HUES64 (cell line): ENCODE results near the gene TNS3.
"Not testable (repeated sequence)": the region's sequence is repeated elsewhere in the genome, so short reads cannot be mapped to it uniquely, and the experiment has no call there.

Source experiments
- H3K27ac ChIP-seq: 2 replicates; pipeline ENCODE4 v1.7.0; 2013; ENCODE audit warnings: low read depth, low read length, inconsistent platforms
- H3K27me3 ChIP-seq: 2 replicates; pipeline ENCODE4 v1.6.1; 2013; ENCODE audit warnings: mild to moderate bottlenecking, low read length; ENCODE audit not compliant: insufficient read depth
- H3K36me3 ChIP-seq: 2 replicates; pipeline ENCODE4 v1.6.1; 2013; ENCODE audit warnings: mild to moderate bottlenecking, low read length; ENCODE audit not compliant: insufficient read depth
- H3K4me1 ChIP-seq: 2 replicates; pipeline ENCODE4 v1.6.1; 2013; ENCODE audit warnings: mild to moderate bottlenecking, low read length, moderate library complexity; ENCODE audit not compliant: insufficient read depth
- H3K4me3 ChIP-seq: 2 replicates; pipeline ENCODE4 v1.5.1; 2013; ENCODE audit warnings: mild to moderate bottlenecking, low read length, moderate library complexity
- H3K9ac ChIP-seq: 2 replicates; pipeline ENCODE4 v1.6.1; 2013; ENCODE audit warnings: mild to moderate bottlenecking, low read depth, low read length
- H3K9me3 ChIP-seq: 2 replicates; pipeline ENCODE4 v1.6.1; 2013; ENCODE audit warnings: low read depth, low read length; ENCODE audit not compliant: insufficient read depth
- WGBS: fragments of 150-250, 120-280 bp; methylation state at CpG from one replicate; pipeline ENCODE4 v1.1.7; 2013; ENCODE audit warnings: missing lambda C conversion rate; 5-methylcytosine and 5-hydroxymethylcytosine counted together

TNS3 gene

DNA sequence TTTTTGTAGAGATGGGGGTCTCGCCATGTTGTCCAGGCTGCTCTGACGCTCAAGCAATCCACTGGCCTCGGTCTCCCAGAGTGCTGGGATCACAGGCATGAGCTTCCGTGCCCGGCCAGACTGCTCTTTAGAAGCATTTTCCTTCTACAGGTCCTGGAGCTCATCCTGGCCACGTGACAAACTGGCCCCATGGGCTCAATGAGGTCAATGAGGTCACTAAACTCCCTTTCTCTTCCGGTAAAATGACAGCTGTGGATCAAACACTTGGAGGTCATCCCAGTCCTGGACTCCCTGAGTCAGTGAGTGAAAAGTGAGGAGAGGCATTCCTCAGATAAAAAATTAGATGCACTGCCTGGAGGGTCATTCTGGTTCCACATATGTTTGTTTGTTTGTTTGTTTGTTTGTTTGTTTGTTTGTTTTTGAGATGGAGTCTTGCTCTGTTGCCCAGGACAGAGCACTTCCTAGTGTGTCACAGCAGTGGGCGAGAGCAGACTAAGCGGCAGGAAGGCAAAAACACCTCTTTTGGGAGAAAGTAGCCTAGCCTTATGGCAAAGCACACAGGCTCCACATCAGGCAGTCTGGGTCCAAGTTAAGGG, 134.9 kb downstream of the TNS3 start:
- Histone ChIP-seq H3K4me1 (peaks cover 4% of the 10 kb centered on the region; the same call in 1 of the 2 replicates), H3K9ac (no peak overlapping the region), H3K9me3 (no peaks in the 10 kb centered on the region), H3K27me3 (no peaks in the 10 kb centered on the region), H3K4me3 (no peak overlapping the region), H3K36me3 (no peaks in the 10 kb centered on the region), H3K27ac (no peak overlapping the region)
- WGBS = 92% methylated on average over 9 of the region's 9 CpGs

DNA sequence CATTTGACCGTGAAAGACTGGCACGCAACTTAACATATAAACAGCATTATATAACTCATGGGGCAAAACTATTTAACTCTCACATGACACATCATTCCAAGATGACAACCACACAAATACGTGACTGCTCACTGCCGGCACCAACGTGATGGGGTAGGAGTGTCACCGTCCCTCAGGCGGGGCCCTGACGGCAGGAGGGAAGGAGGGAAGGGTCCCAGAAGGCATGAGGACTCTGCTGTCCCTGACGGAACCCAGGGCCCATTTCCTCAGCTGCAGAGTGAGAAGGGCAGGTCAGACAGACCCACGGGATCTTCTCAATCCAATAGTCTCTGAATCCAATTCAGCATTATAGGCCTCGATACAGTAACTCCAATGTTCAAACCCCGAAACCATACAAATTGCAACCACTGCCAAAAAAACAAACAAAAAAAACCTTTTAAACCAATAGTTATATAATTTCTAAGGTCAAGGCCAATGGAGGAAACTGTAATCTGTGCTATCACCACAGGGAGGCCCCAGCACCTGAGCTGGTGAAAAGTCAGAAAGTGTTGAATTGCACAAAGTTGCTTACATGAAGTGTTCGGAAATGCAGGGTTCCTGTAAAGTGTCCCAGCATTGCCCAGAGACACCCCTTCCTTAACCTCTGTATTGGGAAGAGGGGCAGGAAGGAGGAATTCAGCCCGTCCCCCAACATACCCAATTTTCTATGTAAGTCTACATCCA, 137.4 kb downstream of the TNS3 start:
- Histone ChIP-seq H3K4me1 (peaks cover 4% of the 10 kb centered on the region; the same call in 1 of the 2 replicates), H3K9me3 (no peaks in the 10 kb centered on the region), H3K36me3 (peaks cover 3% of the 10 kb centered on the region; the same call in 1 of the 2 replicates), H3K27me3 (no peaks in the 10 kb centered on the region), H3K9ac (no peak overlapping the region), H3K4me3 (no peak overlapping the region), H3K27ac (no peak overlapping the region)
- 87% methylated on average over 14 of the region's 14 CpGs for WGBS

DNA sequence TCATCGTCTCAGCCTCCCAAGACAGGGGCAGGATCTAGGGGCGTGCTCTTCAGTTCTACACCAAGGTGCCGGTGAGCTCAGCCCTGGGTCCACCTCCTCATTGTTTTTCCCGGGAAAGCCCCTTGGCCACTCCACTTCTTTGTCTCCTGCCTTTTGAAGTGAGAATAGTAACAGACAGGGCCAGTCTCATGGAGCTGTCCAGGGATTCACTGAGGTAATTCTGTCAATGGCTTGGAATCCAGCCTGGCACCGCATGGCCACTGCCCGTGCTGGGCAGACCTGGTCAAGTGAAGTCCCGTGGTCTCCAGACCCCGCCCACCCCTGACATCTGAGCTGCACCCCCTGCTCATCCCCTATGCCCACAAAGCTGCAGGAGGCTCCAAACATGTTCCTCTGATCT, 138.9 kb downstream of the TNS3 start:
- 59% methylated on average over 8 of the region's 8 CpGs for whole genome bisulfite sequencing
- peaks cover 4% of the 10 kb centered on the region; the same call in 1 of the 2 replicates for H3K4me1 ChIP-seq

DNA sequence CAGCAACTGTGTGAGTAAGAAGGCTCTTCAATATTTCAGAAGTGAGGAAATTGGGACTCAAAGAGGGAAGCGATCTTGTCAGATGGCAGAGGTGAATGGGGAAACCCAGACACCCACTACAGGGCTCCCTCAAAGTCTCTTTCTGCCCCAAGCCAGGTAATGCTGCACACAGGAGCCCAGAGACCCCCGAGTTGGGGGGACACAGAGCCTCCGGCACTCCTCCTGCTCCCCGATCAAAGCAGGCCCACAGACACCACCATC, 139.4 kb downstream of the TNS3 start:
- no peak overlapping the region for H3K27ac ChIP-seq
- H3K9ac ChIP-seq = no peak overlapping the region
- H3K27me3 ChIP-seq = no peaks in the 10 kb centered on the region
- 94% methylated on average over 4 of the region's 4 CpGs for WGBS
- peaks cover 4% of the 10 kb centered on the region; the same call in 1 of the 2 replicates for H3K4me1 ChIP-seq
- H3K4me3 ChIP-seq = no peak overlapping the region
- peaks cover 15% of the 10 kb centered on the region for H3K36me3 ChIP-seq
- no peaks in the 10 kb centered on the region for H3K9me3 ChIP-seq

More for the DNA sequence above, 138.9 kb downstream of the TNS3 start:
- H3K27me3 ChIP-seq = no peaks in the 10 kb centered on the region
- H3K9me3 ChIP-seq = no peaks in the 10 kb centered on the region
- H3K4me3 ChIP-seq = no peak overlapping the region
- peaks cover 15% of the 10 kb centered on the region for H3K36me3 ChIP-seq
- no peak overlapping the region for H3K9ac ChIP-seq
- no peak overlapping the region for H3K27ac ChIP-seq

DNA sequence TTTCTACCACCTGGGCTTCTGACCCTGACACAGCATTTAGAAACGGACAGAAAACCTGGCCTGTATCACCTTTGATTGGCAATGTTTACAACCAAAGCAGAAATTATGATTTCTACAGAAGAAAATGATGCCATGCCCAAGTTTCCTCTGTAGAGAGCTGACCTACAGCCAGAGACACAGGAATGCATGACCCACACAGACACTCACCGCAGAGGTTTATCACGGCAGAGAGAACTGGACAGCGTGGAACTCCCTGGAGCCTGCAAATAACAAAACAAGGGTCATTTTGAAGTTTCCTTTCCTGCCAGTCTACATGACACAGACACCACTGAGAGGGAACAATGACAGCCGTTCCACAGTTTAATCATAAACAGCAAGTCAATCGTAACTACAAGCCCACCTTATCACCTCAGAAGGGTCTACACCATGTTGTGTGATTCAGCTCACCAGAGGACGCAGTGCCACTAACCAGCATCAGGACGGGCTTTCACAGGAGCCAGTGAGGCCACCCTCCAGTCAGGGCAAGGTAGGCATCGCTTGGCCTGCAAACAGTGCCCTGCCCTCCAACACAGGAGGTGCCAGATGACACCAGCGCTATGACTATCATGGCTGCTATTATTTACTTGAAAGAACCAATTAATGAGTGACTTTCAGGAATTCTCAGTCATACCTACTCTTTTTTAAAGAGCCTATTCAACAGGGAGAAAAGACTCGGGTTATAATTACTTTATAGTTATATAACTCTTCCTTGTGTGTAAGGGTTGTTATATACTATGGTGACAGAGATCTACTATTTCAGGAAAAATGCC, 139.9 kb downstream of the TNS3 start:
- Histone ChIP-seq H3K27ac (no peak overlapping the region), H3K27me3 (no peaks in the 10 kb centered on the region), H3K4me3 (no peak overlapping the region), H3K9ac (no peak overlapping the region), H3K36me3 (peaks cover 15% of the 10 kb centered on the region), H3K9me3 (no peaks in the 10 kb centered on the region), H3K4me1 (peaks cover 4% of the 10 kb centered on the region; the same call in 1 of the 2 replicates)
- 84% methylated on average over 10 of the region's 11 CpGs for WGBS

DNA sequence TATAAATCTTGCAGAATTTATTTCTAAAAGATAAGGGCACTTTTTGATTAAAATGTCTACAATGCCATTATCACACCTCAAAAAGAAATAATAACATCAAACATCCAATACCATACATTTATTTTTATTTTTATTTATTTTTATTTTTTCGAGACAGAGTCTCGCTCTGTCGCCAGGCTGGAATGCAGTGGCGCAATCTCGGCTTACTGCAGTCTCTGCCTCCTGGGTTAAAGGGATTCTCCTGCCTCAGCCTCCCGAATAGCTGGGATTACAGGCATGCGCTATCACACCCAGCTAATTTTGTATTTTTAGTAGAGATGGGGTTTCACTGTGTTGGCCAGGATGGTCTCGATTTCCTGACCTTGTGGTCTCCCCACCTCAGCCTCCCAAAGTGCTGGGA, 140.9 kb downstream of the TNS3 start:
- H3K27me3 ChIP-seq, H3K9me3 ChIP-seq, H3K4me1 ChIP-seq, H3K4me3 ChIP-seq, H3K9ac ChIP-seq, H3K27ac ChIP-seq: not testable (repeated sequence)
- WGBS = 96% methylated on average over 8 of the region's 8 CpGs
- H3K36me3 ChIP-seq = peaks cover 15% of the 10 kb centered on the region

DNA sequence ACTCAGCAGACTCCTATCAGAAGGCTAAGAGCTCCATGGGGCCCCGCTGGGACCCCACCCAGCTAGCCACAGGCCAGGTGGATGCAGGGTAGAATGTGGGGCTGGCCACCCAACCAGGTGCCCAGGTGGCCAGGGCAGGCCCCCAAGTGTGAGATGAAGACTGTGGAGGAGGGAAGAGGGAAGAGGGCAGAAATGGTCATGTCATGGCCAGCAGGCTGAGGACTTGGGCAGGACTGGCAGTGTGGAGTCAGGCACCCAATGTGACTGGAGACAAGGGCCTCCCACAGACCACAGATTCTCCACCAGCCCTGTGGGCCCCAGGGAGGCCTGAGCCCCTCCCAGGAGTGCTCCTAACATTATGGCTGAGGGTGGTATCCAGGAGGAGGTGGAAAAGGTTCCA, 141.6 kb downstream of the TNS3 start:
- Histone ChIP-seq H3K27me3 (no peaks in the 10 kb centered on the region), H3K9me3 (no peaks in the 10 kb centered on the region), H3K9ac (no peak overlapping the region), H3K4me1 (peaks cover 4% of the 10 kb centered on the region; the same call in 1 of the 2 replicates), H3K4me3 (no peak overlapping the region), H3K36me3 (peaks cover 15% of the 10 kb centered on the region), H3K27ac (no peak overlapping the region)
- 98% methylated on average over 1 of the region's 1 CpG for WGBS

DNA sequence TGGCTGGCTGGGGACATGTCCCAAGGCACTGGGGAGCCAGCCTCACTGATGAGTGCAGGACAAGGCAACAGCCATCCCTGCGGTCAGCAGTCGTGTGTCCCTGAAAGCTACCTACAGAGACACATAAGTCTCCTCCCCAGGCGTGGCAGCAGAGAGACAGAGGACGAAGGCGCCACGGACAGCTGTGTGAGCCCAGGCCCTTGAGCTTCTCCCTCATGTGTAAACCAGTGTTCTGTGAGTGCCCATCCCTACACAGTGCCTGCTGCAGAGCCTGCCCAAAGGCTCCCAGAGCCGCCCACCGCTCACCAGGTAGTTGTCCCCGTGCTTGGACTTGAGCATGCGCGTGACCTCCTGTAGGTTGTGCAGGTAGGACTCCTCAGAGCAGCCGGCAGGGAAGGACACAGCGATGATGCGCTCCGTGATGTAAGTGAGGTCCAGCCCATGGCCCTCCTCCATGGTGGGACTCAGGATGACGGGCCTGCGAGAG, 142.7 kb downstream of the TNS3 start:
- no peaks in the 10 kb centered on the region for H3K27me3 ChIP-seq
- no peaks in the 10 kb centered on the region for H3K9me3 ChIP-seq
- H3K36me3 ChIP-seq = peaks cover 23% of the 10 kb centered on the region
- WGBS = 96% methylated on average over 17 of the region's 17 CpGs
- H3K9ac ChIP-seq = no peak overlapping the region
- H3K4me3 ChIP-seq = no peak overlapping the region
- peaks cover 4% of the 10 kb centered on the region; the same call in 1 of the 2 replicates for H3K4me1 ChIP-seq
- H3K27ac ChIP-seq = no peak overlapping the region

DNA sequence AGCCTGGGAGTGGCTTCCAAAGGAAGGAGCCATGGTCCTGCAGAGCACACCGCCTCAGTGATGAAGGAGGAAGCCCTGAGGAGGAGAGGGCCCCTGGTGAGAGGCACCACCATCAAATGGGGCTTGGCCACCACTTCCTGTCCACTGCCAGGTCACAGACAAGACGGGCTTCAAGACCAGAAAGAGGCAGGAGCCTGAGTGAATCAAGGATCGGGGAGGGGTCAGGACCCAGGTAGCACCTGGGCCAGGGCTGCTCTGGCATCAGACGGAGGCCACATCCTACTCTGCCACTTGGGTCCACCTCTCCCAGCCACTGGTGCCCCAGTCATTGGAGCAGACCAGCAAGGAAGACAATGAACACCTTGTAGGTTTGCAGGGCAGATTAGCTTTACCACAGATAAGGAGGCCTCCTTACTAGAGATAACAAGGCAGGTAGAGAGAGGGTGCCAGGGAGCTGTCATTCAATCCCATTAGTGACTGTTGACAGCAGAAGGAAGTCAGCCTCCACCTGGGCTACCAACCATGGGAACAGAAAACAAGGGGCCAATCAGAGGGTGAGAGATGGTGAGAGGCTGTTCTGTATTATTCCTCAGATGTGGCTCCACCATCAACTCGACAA, 143.4 kb downstream of the TNS3 start:
- Histone ChIP-seq H3K36me3 (peaks cover 25% of the 10 kb centered on the region), H3K27me3 (no peaks in the 10 kb centered on the region), H3K4me3 (no peak overlapping the region), H3K27ac (no peak overlapping the region), H3K9ac (no peak overlapping the region), H3K9me3 (no peaks in the 10 kb centered on the region), H3K4me1 (peaks cover 4% of the 10 kb centered on the region; the same call in 1 of the 2 replicates)
- WGBS = 89% methylated on average over 5 of the region's 5 CpGs

DNA sequence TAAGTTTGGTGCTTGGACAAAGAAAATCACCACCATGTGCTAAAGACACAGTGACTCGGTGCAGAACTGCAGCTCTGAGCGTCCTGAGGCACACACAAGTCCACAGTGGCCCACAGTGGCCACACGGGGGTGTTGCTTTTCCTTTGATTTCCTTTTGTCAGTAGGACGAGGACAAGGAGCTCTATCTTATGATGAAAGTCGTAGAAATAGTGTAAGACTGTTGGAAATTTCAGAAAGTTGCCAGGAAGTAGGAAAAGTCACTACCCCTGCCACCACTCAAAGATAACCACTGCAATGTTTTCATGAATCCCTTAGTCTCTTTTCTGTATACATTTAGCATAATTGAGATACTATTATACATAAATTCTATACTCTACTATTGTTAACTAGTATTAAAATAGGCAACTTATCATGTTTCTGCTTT, 146.0 kb downstream of the TNS3 start:
- no peaks in the 10 kb centered on the region for H3K9me3 ChIP-seq
- 54% methylated on average over 4 of the region's 5 CpGs for WGBS
- no peak overlapping the region for H3K9ac ChIP-seq
- H3K27ac ChIP-seq = no peak overlapping the region
- H3K4me1 ChIP-seq = no peaks in the 10 kb centered on the region
- H3K4me3 ChIP-seq = no peak overlapping the region
- H3K27me3 ChIP-seq = no peaks in the 10 kb centered on the region
- H3K36me3 ChIP-seq = peaks cover 29% of the 10 kb centered on the region

DNA sequence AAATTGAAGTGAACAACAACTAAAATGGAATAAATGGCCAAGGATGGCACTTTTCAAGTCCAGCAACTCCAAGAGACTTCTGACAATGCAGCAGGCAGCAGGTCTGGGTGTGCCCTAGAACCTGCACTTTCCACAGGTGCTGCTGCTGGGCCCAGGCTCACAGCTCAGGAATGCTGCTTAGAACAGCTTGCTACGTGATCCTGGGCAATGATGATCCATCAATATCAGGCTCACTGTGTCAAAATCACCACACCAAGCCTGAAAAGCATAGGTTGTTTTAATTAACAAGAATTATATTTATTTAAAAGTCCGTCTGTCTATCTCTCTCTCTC, 148.4 kb downstream of the TNS3 start:
- no peak overlapping the region for H3K9ac ChIP-seq
- WGBS = 90% methylated on average over 1 of the region's 2 CpGs
- H3K27ac ChIP-seq = no peak overlapping the region
- no peaks in the 10 kb centered on the region for H3K9me3 ChIP-seq
- H3K4me1 ChIP-seq = no peaks in the 10 kb centered on the region
- no peaks in the 10 kb centered on the region for H3K27me3 ChIP-seq
- H3K4me3 ChIP-seq = no peak overlapping the region
- 0 out of 2 replicates have a peak, but pooled peaks cover 18% of the 10 kb centered on the region for H3K36me3 ChIP-seq
